Peyer's patch (tissue), 4 donors: ENCODE data around the gene CBLB.

ENCODE experiments used
- CTCF ChIP-seq, 6 experiments: fragments of 450-650 bp in 4 of 6; fragments of 200-600 bp in 2 of 6; sonication (generic) in 1 of 6; IDR thresholded peaks; one replicate each; pipeline ENCODE4 v1.5.1; 2017 to 2019; ENCODE audit warnings: antibody characterized with exemption in 6 of 6, mild to moderate bottlenecking in 3 of 6, moderate library complexity in 1 of 6
- POLR2A ChIP-seq, 2 donors: fragments of 450-650 bp; IDR thresholded peaks; one replicate each; pipeline ENCODE4 v1.5.1; 2017; ENCODE audit warnings: antibody characterized with exemption in 2 of 2, mild to moderate bottlenecking in 2 of 2, moderate library complexity in 2 of 2

GRCh38 chr3:105622169-105622568, 246.6 kb downstream of the CBLB start:
- TF ChIP-seq POLR2A (IDR thresholded peaks at IDR 0.05) (no peak), CTCF (IDR thresholded peaks at IDR 0.05) (no peak)
